HG03103 (cell line): ENCODE measurements around the gene PRELID1.
"Not testable (repeated sequence)": the region's sequence is repeated elsewhere in the genome, so short reads cannot be mapped to it uniquely, and the experiment has no call there.

Source experiments
- ATAC-seq: cut with Tn5 transposase; IDR thresholded peaks from one replicate; pipeline ENCODE4 v1.9.1; 2021; ENCODE audit warnings: low read depth; ENCODE audit not compliant: unreplicated experiment

PRELID1 gene

GRCh38 chr5:177334781-177335700, 31.4 kb downstream of the PRELID1 start:
- ATAC-seq = no peak

DNA sequence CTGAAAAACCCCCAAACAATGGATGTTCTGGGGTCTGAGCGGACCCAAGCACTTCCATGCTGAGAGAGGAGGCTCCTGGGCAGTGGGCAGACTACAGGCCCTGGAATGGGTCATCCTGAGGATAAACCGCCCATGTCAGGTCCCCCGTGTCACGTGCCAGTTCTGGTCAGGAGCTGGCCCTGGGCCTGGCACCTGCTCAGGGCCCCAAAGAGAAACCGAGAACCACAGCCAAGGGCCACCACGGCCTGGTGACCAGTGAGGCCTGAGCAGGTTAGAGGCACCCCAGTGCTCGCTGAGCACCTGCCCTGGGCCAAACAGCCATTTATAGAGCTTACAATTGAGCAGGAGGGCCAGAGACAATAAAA, 32.1 kb downstream of the PRELID1 start:
- no peak for ATAC-seq

DNA sequence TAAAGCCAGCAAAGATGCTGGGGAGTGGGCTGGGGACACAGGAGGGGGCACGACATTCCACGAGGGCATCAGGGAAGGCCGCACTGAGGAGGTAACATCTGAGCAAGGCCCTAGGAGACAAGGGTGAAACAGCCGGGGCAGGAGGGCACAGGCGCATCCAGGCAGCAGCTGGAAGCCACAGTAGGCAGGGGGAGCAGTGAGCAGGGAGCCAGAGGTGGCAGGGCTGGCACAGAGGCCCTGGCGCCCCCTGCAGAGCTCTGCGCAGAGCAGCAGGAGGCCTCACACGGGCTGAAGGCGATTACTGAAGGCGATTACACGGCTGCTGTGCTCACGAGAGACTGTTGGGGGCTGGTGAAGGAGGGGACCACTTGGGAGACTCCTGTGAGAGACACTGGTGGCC, 32.5 kb downstream of the PRELID1 start:
- no peak for ATAC-seq

GRCh38 chr5:177336603-177337494, 33.2 kb downstream of the PRELID1 start:
- no peak for ATAC-seq

GRCh38 chr5:177338251-177339106, 34.9 kb downstream of the PRELID1 start:
- no peak for ATAC-seq

- ATAC-seq = no peak
These were observed 35.6 kb downstream of the PRELID1 start for GRCh38 chr5:177339107-177339638.

DNA sequence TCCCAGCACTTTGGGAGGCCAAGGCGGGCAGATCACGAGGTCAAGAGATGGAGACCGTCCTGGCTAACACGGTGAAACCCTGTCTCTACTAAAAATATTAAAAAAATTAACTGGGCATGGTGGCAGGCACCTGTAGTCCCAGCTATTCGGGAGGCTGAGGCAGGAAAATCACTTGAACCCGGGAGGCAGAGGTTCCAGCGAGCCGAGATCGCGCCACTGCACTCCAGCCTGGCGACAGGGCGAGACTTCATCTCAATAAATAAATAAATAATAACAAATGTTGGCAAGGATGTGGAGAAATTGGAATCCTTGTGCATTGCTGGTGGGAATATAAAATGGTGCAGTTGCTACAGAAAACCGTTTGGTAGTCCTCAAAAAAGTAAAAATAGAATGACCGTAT, 39.4 kb downstream of the PRELID1 start:
- not testable (repeated sequence) for ATAC-seq

DNA sequence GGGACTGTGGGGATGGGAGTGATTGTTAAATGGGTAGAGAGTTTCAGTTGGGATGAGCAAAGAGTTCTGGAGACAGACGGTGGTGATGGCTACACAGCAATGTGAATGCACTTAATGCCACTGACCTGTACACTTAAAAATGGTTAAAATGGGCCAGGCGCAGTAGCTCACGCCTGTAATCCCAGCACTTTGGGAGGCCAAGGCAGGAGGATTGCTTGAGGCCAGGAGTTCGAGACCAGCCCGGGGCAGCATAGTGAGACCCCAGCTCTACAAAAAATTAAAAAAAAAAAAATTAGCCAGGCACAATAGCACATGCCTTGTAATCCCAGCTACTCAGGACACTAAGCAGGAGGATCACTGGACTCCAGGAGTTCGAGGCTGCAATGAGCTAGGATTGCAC, 40.2 kb downstream of the PRELID1 start:
- ATAC-seq = no peak

- no peak for ATAC-seq
These were observed 41.3 kb downstream of the PRELID1 start for GRCh38 chr5:177344891-177345290.

- no peak for ATAC-seq
These were observed 43.2 kb downstream of the PRELID1 start for GRCh38 chr5:177346820-177347219.

- ATAC-seq = no peak
These were observed 44.1 kb downstream of the PRELID1 start for GRCh38 chr5:177347699-177348098.

- ATAC-seq = no peak
These were observed 45.7 kb downstream of the PRELID1 start for GRCh38 chr5:177349362-177349647.

DNA sequence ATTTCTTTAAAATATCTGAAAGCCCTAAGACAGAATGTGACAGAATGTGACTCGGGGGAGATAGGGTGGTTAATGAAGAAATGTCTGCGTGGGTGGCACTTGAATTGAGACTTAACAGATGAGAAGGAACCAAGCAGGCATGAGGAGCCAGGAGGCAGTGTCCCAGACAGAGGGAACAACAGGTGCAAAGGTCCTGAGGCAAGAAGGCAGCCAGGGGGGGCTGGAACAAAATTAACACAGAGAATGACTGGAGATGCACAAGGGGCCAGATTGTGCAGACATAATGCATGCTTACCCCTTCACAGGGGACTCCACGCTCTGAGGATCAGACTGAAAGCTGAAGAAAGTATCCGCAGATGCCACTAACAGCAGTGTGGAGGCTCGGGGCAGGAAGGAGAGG, 46.2 kb downstream of the PRELID1 start:
- no peak for ATAC-seq

DNA sequence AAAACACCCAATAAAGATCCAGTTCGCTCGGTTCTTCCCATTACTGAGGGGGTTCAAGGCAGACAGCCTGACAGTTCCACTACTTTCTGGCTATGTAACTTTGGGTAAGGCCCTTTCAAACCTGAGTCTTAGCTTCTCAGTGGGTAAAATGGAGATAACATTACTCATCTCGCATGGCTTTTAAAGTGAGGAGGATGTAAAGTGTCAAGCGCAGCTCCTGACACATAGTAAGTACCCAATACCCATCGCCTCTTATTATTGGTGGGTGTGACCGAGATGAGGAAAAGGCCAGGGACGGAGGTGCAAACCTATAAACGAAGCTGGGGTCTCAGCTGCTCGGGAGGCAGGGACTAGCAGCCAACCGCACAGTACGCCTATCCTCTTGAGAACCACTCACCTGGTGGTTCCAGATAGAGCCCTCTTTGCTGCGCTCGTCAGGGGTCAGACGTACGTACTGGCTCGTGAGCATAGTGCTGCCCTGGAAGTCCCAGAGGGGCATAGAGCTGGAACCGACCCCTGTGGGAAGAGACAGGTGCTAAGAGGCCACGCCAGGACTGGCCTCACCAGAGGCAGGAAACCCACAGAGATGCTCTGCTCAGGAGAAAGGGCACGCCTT, 47.3 kb downstream of the PRELID1 start:
- ATAC-seq = no peak

DNA sequence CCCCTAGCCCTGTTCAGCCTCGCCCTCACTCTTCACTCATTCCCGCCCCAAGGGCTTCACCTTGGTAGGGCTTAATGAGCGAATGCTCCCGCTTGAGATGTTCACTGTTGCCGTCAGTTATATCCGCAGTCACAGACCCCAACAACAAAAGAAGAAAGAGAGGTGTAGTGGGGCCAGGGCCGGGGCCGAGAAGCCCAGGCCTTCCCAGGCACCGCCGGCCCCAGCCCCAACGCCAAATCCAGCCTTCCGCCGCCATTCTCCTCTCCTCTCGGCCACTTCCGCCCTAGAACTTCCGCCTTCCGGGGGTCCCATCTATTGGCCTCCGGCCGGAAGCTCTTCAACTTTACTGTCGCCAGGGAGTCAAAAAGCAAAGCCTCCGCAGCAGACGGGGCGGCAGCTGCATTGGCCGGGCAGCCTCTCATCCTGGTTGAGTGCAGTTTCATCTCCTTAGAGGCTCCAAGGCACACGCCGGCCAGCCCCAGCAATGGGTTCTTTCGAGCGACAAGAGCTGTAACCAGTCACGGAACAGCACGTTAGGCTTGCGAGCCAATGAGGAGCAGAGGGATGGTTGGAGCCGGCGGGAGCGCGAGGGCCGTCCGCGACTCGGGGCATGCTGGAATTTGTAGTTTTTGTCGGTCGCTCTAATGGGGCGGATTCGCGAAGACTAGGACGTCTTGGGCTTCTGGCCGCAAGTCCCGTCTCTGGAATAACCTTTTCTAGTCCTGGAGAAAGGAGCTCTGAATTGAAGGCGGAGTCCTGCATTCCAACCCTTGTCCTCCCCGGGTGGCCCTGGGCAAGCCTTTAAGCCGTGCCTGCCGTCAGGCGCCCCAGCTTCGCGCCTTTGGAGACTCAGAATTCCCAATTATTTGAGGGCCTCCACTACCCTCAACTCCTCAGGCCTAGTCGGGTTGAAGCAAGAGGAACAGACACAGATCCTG, 48.1 kb downstream of the PRELID1 start, which contains the start of gene LMAN2:
TSS of gene LMAN2 (minus strand) at position 277 of the 938 bp plus-strand sequence. CDS start at position 256, 21 bp downstream.
- ATAC-seq = peak; percentile 95

DNA sequence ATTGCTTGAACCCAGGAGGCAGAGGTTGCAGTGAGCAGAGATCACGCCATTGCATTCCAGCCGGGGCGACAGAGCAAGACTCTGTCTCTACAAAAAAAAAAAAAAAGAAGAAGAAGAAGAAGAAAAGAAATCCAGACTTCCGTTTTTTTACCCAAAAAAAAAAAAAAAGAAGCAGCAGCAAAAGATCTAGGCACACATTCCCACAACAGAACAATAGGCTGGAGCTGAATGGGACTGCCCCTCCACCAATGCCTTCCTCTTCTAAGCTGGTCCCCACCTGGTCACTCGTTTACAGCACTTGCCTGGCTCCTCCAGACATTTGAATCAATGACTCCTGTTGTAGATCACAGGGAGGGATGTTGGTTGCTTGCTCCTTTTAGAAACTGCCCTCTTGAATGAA, 49.5 kb downstream of the PRELID1 start:
- no peak for ATAC-seq

GRCh38 chr5:177354256-177354655, 50.7 kb downstream of the PRELID1 start:
- no peak for ATAC-seq

- no peak for ATAC-seq
These were observed 51.1 kb downstream of the PRELID1 start for GRCh38 chr5:177354711-177355110.
